LNCaP clone FGC (cell line): ENCODE data around the gene CHAF1B.
"Not testable (repeated sequence)": the region's sequence is repeated elsewhere in the genome, so short reads cannot be mapped to it uniquely, and the experiment has no call there.

Source experiments
- DNase-seq: peaks from one replicate; pipeline ENCODE4 v3.0.0-alpha.2; 2011; ENCODE audit warnings: low read depth
- H3K4me3 ChIP-seq: 2 replicates; pipeline ENCODE4 v1.5.1; 2011; ENCODE audit warnings: mild to moderate bottlenecking, low read depth, low read length, control low read depth
- CTCF ChIP-seq: IDR thresholded peaks from 2 replicates; pipeline ENCODE4 v1.5.1; 2012; ENCODE audit warnings: mild to moderate bottlenecking; ENCODE audit not compliant: control insufficient read depth, insufficient read depth; ENCODE audit errors: extremely low read depth

Gene CHAF1B

DNA sequence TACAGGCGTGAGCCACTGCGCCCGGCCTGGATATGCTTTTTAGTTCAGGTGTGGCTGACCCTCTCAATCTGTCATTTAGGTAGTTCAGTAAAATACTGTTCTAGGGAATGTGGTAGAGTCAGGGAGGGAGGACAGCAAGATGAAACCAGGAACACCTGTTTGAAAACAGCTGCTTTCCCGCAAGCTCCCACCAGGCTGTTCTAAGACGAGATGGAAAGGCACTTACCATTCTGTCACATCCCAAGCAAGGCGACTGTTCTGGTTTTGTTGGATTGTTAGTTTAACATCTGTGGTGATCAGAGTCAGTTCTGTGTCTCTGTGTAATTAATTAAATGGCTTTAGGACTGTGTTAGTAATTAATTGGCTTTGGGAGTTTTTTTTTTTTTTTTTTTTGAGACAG lies 2.9 kb downstream of the CHAF1B start:
- TF ChIP-seq CTCF: no peak
- no peak overlapping the region for H3K4me3 ChIP-seq
- DNase-seq: no peak

DNA sequence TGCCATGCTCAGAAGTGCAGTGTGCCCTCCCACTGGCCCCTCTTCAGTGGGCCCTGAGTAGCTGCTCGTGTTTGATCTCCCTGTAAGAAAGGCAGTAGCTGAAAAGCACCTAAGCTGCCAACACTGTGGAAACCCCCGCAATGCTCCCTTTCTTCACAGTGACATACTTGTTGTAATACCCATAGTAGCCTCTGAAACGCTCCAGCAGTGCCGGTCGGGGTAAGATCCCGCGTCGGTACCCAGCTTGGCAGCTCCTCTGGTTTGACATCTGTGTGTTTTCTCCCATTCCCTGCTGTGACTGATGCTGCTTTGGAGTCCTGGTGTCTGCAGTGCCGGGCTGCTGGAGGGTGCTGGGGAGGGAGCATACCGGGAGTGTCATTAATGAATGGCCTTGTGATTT lies 3.6 kb downstream of the CHAF1B start:
- no peak overlapping the region for H3K4me3 ChIP-seq

GRCh38 chr21:36391649-36392048 lies 6.5 kb downstream of the CHAF1B start:
- H3K4me3 ChIP-seq, DNase-seq: not testable (repeated sequence)

More for the DNA sequence above, 3.6 kb downstream of the CHAF1B start:
- DNase-seq: no peak
- no peak for TF ChIP-seq CTCF

GRCh38 chr21:36395353-36396111 lies 10.3 kb downstream of the CHAF1B start:
- no peak for DNase-seq

DNA sequence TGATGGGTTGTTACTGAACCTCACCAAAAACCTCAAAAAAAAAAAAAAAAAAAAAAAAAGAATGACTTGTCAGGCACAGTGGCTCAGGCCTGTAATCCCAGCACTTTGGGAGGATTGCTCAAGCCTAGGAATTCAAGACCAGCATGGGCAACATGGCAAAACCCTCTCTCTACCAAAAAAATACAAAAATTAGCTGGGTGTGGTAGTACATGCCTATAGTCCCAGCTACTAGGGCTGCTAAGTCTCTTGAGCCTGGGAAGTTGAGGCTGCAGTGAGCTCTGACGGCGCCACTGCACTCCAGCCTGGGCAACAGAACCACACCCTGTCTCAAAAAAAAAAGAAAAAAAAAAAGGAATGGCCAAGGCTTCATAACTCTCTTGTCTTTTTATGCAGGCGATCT lies 11.1 kb downstream of the CHAF1B start:
- no peak for DNase-seq
- no peak for TF ChIP-seq CTCF
- H3K4me3 ChIP-seq: no peak overlapping the region

More at GRCh38 chr21:36395353-36396111, 10.3 kb downstream of the CHAF1B start:
- TF ChIP-seq CTCF: no peak
- no peak overlapping the region for H3K4me3 ChIP-seq

DNA sequence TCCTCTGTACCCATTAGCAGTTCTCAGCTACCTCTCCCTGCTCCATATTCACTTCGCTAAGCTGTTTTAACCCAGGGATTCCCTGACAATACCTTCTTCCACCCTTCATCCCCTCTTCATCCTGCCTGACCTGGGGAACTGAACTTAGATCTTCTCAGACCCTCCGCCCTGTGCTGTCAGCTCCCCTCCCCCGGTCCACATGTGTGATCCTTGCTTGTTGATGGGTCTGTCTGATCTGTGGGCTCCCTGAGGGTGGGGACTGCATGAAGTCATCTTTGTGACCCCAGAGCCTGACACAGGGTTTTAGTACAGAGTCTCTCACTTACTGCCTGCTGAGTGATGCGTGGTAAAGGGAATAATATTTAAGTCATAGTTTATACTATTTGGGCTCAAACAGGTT lies 11.8 kb downstream of the CHAF1B start:
- TF ChIP-seq CTCF: no peak
- DNase-seq: no peak
- H3K4me3 ChIP-seq: no peak overlapping the region

DNA sequence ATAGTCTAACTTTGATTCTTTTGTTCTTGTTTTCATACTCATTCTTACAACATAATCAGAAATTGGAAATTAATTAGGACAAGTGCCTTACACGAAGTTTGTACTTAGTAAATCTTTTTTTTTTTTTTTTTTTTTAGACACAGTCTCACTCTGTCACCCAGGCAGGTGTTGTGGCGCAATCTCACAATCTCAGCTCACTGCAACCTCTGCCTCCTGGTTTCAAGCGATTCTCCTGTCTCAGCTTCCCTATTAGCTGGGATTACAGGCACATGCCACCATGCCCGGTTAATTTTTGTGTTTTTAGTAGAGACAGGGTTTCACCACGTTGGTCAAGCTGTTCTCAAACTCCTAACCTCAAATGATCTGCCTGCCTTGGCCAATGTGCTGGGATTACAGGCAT lies 12.4 kb downstream of the CHAF1B start:
- DNase-seq: no peak
- H3K4me3 ChIP-seq: no peak overlapping the region
- no peak for TF ChIP-seq CTCF

DNA sequence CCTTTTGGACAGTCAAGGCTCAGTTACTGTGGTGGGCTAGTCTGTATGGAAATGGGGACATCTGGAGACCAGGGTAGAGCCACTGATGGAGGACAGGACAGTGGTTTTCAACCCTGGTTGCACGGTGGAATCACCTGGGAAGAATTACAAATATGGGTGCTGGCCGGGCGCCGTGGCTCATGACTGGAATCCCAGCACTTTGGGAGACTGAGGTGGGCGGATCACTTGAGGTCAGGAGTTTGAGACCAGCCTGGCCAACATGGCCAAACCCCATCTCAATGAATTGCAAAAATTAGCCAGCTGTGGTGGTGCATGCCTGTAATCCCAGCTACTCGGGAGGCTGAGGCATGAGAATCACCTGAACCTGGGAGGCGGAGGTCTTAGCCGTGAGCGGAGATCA lies 14.5 kb downstream of the CHAF1B start:
- DNase-seq, H3K4me3 ChIP-seq: not testable (repeated sequence)
